OCI-LY7 (cell line): ENCODE results near the gene PCGF5. TPM values are rescaled to one million over a fixed set of nuclear protein-coding genes. Genes with fewer than 3 reads are reported as not detected.

ENCODE experiments used
- BruUV-seq: library from RNA; stranded (reverse); fragments of 400-500 nt; replicated peaks from 2 replicates; lab custom pipeline; 2021; lab: Mats Ljungman, UMichigan
- CTCF ChIA-PET: fragments of 300-600 bp; sonication (Branson Sonifier 250); formaldehyde crosslinking; loops from one replicate; lab custom pipeline; 2022; ENCODE audit warnings: antibody characterized with exemption; ENCODE audit not compliant: unreplicated experiment; lab: Charles Lee
- POLR2A ChIA-PET: fragments of 300-600 bp; sonication (Branson Sonifier 250); formaldehyde crosslinking; loops from one replicate; lab custom pipeline; 2022; ENCODE audit warnings: antibody characterized with exemption; lab: Charles Lee
- DNase-seq: peaks from one replicate; pipeline ENCODE4 v3.0.0-alpha.2; 2015; ENCODE audit warnings: low spot score
- H2AFZ ChIP-seq: fragments of 200-600 bp; sonication (generic), shearing (Covaris generic); 2 replicates; pipeline ENCODE4 v1.6.1; 2014; ENCODE audit warnings: mild to moderate bottlenecking, antibody characterized with exemption, low read length, moderate library complexity
- H3K27ac ChIP-seq: fragments of 200-600 bp; sonication (generic); 2 replicates; pipeline ENCODE4 v1.5.1; 2014; ENCODE audit warnings: mixed run types, low read depth, mild to moderate bottlenecking, moderate library complexity, low read length, inconsistent platforms; ENCODE audit not compliant: poor library complexity, severe bottlenecking
- H3K36me3 ChIP-seq: fragments of 200-600 bp; sonication (generic); 2 replicates; pipeline ENCODE4 v1.6.1; 2014; ENCODE audit warnings: mild to moderate bottlenecking, antibody characterized with exemption, low read length, moderate library complexity, mixed read lengths; ENCODE audit not compliant: insufficient read depth
- H3K4me1 ChIP-seq: fragments of 200-600 bp; sonication (generic); 2 replicates; pipeline ENCODE4 v1.5.1; 2014; ENCODE audit warnings: mild to moderate bottlenecking, low read length; ENCODE audit not compliant: insufficient read depth, poor library complexity, severe bottlenecking
- H3K4me2 ChIP-seq: fragments of 200-600 bp; sonication (generic); 2 replicates; pipeline ENCODE4 v1.6.1; 2014; ENCODE audit warnings: mild to moderate bottlenecking, low read length
- H3K4me3 ChIP-seq: fragments of 200-600 bp; sonication (generic); 2 replicates; pipeline ENCODE4 v1.5.1; 2014; ENCODE audit warnings: mild to moderate bottlenecking, low read depth, low read length; ENCODE audit not compliant: poor library complexity, severe bottlenecking
- H3K79me2 ChIP-seq: fragments of 200-600 bp; sonication (generic); 2 replicates; pipeline ENCODE4 v1.6.1; 2016; ENCODE audit warnings: low read depth, mild to moderate bottlenecking, low read length, moderate library complexity, mixed read lengths; ENCODE audit not compliant: insufficient read depth
- H3K9me2 ChIP-seq: fragments of 200-600 bp; sonication (generic); 2 replicates; pipeline ENCODE4 v1.6.1; 2016; ENCODE audit warnings: mild to moderate bottlenecking, low read length, mixed read lengths; ENCODE audit not compliant: insufficient read depth
- H3K9me3 ChIP-seq: fragments of 200-600 bp; sonication (generic); 2 replicates; pipeline ENCODE4 v1.6.1; 2014; ENCODE audit warnings: mild to moderate bottlenecking, mixed run types, low read length, mixed read lengths
- H4K20me1 ChIP-seq: fragments of 200-600 bp; sonication (generic); 2 replicates; pipeline ENCODE4 v1.6.1; 2014; ENCODE audit warnings: mild to moderate bottlenecking, antibody characterized with exemption, low read length, moderate library complexity, mixed read lengths; ENCODE audit not compliant: insufficient read depth
- CTCF ChIP-seq: fragments of 200-600 bp; sonication (generic); conservative IDR thresholded peaks from 2 replicates; pipeline ENCODE4 v1.5.1; 2014; ENCODE audit warnings: mild to moderate bottlenecking, antibody characterized with exemption, low read length, moderate library complexity, mixed read lengths
- EZH2phosphoT487 ChIP-seq: fragments of 200-600 bp; sonication (generic); IDR thresholded peaks from 2 replicates; pipeline ENCODE4 v1.6.1; 2018; ENCODE audit warnings: low read depth, borderline replicate concordance, mild to moderate bottlenecking, mixed run types, antibody characterized with exemption, low read length, moderate library complexity, mixed read lengths
- intact Hi-C: fragments of 100-400 bp; cut with micrococcal nuclease; formaldehyde crosslinking; loops from one replicate; pipeline ENCODE4 v1.10.0; 2022; ENCODE audit not compliant: unreplicated experiment
- total RNA-seq, 2 experiments: library from RNA; depleted of rRNA in 1 of 2; stranded (reverse); fragments of >200 nt in 1 of 2; shearing (Covaris generic) in 1 of 2; gene quantifications; 2 replicates each; pipeline ENCODE4 v1.2.3, GENCODE V29; 2014 to 2022

The PCGF5 gene
- total RNA-seq, 2 experiments from 2014 or later: 25.1 to 40.9 TPM

GRCh38 chr10:91328320-91328984 lies 108.0 kb downstream of the PCGF5 start:
- H4K20me1 ChIP-seq: no peaks in the 10 kb centered on the region
- no peak overlapping the region for H3K4me2 ChIP-seq
- H3K4me1 ChIP-seq: no peaks in the 10 kb centered on the region
- H3K79me2 ChIP-seq: no peaks in the 10 kb centered on the region
- BruUV-seq: no TSS peak
- no peaks in the 10 kb centered on the region for H3K36me3 ChIP-seq
- no peaks in the 10 kb centered on the region for H3K9me3 ChIP-seq
- H3K27ac ChIP-seq: no peak overlapping the region
- H2AFZ ChIP-seq: no peak overlapping the region
- no peak for DNase-seq
- no peaks in the 10 kb centered on the region for H3K9me2 ChIP-seq
- ChIA-PET CTCF (no interaction called here), POLR2A (interaction anchor here (1.0 kb wide), 1 partner anchor 747 kb away, joined by 3 read pairs; no protein-coding TSS in a partner anchor)
- intact Hi-C loops: no loop called here
- no peak overlapping the region for H3K4me3 ChIP-seq
- TF ChIP-seq CTCF: no peak
- no peak for TF ChIP-seq EZH2phosphoT487

Other genes starting within 250 kb of the PCGF5 start
- gene HECTD2, start 189.7 kb downstream of the PCGF5 start, total RNA-seq (2014; rRNA removed; shearing (Covaris generic)): 0.16 TPM in 1 of 2 replicates, not detected in the other
- gene HECTD2, start 189.7 kb downstream of the PCGF5 start, total RNA-seq (2022): 0.68 and 0.78 TPM in 2 replicates